Activated CD4-positive, alpha-beta T cell treated with anti-CD3 and anti-CD28 coated beads for 48 hours (primary cell): ENCODE measurements around the gene PRXL2B.

Experiments
- DNase-seq: peaks from one replicate; pipeline ENCODE4 v3.0.0-alpha.2; 2020

PRXL2B gene

GRCh38 chr1:2639607-2640521 lies 53.3 kb downstream of the PRXL2B start:
- no peak for DNase-seq

- no peak for DNase-seq
Observed at GRCh38 chr1:2640626-2641025, 54.0 kb downstream of the PRXL2B start.
